RWPE1 (cell line): ENCODE results near the gene PNMT.

Experiments
- CTCF ChIA-PET: fragments of 350-600 bp; sonication (Branson Sonifier 250); formaldehyde crosslinking; extraction: SDS; loops from one replicate; lab custom pipeline; 2021; lab: Yijun Ruan, JAX
- POLR2A ChIA-PET: fragments of 400-600 bp; formaldehyde crosslinking; extraction: SDS; loops from one replicate; lab custom pipeline; 2020; ENCODE audit warnings: antibody characterized with exemption; ENCODE audit not compliant: low non-redundant PET; lab: Yijun Ruan, JAX
- DNase-seq: peaks from one replicate; pipeline ENCODE4 v3.0.0; 2012; ENCODE audit warnings: low spot score
- H3K27ac ChIP-seq: fragments of 450-650 bp; 2 replicates; pipeline ENCODE4 v1.5.1; 2017
- TF ChIP-seq, protein P1 (sequence below): fragments of 450-650 bp; conservative IDR thresholded peaks from 2 replicates; pipeline ENCODE4 v1.5.1; 2017; ENCODE audit warnings: low read depth, mild to moderate bottlenecking

Gene PNMT

DNA sequence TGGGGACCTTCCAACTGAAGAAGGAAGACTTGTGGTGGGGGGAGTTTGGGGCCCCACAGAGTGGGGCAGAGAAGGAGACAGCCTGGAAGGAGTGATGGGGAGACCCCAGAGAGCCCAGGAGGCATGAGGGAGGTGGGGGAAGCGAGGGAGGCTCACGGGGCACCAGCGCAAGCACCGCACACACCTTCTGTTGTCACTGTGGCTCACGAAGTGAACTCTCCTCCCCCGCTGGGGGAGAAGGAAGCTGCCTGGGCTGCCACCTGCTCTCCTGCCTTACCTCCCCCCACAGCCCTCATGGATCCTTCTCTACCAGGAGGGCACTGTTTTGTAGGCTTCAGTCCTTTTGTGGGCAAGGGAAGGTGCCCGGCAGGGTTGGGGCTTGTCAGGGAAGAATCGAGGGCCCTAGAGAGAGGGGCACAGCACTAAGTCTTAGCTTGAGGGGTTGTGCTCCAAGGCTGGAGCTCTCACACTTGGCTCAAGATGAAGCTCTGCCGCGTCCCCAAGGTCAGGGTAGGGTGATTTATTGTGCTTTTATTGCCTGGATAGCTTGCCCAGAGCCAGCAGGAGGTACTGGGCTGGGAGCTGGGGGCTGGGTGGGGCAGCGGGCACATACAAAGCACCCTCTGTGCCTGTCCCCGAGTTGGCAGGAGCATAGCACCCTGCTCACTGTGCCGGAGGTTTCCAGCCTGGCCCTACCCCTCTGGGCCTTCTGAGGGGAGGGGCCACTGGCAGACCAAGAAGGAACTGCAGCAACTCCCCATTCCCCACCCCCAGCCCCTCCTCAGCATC, 35.9 kb upstream of the PNMT start:
- no peak for DNase-seq
- ChIA-PET CTCF (interaction anchor here (1.1 to 5.2 kb wide), 3 partner anchors 9 to 36 kb away, joined by 3 to 66 read pairs (median 4); partner anchors contain the start of gene PNMT), POLR2A (no interaction called here)
- TF ChIP-seq, protein P1, sequence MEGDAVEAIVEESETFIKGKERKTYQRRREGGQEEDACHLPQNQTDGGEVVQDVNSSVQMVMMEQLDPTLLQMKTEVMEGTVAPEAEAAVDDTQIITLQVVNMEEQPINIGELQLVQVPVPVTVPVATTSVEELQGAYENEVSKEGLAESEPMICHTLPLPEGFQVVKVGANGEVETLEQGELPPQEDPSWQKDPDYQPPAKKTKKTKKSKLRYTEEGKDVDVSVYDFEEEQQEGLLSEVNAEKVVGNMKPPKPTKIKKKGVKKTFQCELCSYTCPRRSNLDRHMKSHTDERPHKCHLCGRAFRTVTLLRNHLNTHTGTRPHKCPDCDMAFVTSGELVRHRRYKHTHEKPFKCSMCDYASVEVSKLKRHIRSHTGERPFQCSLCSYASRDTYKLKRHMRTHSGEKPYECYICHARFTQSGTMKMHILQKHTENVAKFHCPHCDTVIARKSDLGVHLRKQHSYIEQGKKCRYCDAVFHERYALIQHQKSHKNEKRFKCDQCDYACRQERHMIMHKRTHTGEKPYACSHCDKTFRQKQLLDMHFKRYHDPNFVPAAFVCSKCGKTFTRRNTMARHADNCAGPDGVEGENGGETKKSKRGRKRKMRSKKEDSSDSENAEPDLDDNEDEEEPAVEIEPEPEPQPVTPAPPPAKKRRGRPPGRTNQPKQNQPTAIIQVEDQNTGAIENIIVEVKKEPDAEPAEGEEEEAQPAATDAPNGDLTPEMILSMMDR = no peak
- no peak overlapping the region for H3K27ac ChIP-seq

DNA sequence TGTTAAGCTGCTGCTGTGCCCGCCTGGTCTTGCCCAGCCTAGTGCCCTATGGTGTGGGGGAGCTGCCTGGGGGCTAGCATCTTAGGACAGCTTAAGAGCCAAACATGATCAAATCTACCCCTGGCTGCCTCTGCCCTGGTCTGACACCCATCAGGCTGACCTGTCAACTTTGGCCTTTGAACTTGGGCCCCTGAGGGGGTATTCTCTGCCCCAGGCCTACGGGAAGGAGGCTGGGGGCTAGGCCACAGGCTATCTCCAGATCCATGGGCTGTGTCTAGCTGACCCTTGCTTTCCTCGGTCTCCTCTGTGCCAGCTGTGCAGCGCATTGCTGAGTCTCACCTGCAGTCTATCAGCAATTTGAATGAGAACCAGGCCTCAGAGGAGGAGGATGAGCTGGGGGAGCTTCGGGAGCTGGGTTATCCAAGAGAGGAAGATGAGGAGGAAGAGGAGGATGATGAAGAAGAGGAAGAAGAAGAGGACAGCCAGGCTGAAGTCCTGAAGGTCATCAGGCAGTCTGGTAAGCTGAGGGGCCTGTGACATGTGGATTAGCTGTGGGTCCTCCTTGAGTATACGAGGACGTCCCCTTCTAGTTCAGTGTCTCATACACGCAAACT, 34.6 kb upstream of the PNMT start:
- TF ChIP-seq, protein P1 = no peak
- POLR2A ChIA-PET = no interaction called here
- peak overlapping the region; percentile 1; the same call in 1 of the 2 replicates for H3K27ac ChIP-seq
- no peak for DNase-seq
- CTCF ChIA-PET = interaction anchor here (0.6 to 5.2 kb wide), 7 partner anchors 10 to 161 kb away, joined by 3 to 66 read pairs (median 4); no protein-coding TSS in a partner anchor

DNA sequence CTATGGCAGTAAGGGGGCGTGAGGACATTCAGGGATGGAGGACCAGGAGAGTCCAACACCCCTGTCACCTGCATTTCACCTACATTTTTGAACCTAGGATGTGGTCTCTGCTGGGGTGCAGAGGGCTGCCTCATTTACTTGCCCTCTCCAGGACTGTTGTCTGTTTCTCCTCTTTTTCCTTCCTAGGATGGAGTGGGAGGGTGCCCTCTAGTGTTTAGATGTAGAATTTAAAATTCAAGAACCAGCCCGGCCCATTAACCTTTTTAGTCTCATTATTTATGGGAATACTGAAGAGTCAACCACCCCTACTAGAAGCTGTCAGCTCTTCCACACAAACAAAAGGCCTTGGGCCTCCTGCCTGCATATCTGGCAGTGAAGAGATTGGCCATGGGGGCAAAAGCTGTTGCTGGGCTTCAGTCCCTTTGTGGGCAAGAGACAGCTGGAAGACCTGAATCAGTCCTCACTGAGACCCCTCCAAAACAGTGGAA, 33.8 kb upstream of the PNMT start:
- ChIA-PET CTCF (interaction anchor here (0.6 to 5.2 kb wide), 13 partner anchors 11 to 514 kb away, joined by 3 to 66 read pairs (median 4); partner anchors contain the start of gene PNMT), POLR2A (no interaction called here)
- peak; percentile 58 for DNase-seq
- TF ChIP-seq, protein P1 = peak; percentile 86
- no peak overlapping the region; the same call in 1 of the 2 replicates for H3K27ac ChIP-seq

DNA sequence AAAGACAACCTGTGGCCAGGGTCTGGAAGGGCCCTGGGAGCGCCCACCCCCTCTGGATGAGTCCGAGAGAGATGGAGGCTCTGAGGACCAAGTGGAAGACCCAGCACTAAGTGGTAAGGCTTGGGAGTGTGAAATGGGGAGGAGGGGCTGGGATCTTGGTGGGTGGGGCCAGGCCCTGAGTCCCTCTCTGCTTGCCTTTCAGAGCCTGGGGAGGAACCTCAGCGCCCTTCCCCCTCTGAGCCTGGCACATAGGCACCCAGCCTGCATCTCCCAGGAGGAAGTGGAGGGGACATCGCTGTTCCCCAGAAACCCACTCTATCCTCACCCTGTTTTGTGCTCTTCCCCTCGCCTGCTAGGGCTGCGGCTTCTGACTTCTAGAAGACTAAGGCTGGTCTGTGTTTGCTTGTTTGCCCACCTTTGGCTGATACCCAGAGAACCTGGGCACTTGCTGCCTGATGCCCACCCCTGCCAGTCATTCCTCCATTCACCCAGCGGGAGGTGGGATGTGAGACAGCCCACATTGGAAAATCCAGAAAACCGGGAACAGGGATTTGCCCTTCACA, 32.6 kb upstream of the PNMT start:
- TF ChIP-seq, protein P1 = no peak
- peak overlapping the region; percentile 80 for H3K27ac ChIP-seq
- POLR2A ChIA-PET = no interaction called here

DNA sequence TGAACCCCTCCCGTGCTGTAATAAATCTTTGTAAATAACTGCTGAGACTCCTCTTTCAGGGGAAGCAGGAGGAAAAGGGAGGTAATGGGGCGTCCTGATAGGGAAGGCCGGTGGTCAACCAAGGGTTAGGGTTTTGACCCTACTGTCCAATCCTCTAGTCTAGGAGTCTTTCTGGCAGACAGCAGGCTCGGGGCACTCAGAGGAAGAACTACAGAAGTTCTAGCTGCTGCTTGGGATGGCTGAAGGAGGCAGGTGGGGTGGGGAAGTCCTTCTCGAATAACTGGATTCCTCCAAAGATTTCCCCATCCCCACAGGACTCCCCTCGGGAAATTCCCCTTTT, 31.7 kb upstream of the PNMT start:
- CTCF ChIA-PET = interaction anchor here (0.7 to 1.0 kb wide), 2 partner anchors 17 to 39 kb away, joined by 3 to 6 read pairs; no protein-coding TSS in a partner anchor

More for the DNA sequence above, 32.6 kb upstream of the PNMT start:
- CTCF ChIA-PET = interaction anchor here (0.7 to 5.2 kb wide), 4 partner anchors 12 to 88 kb away, joined by 3 to 66 read pairs (median 4); partner anchors contain the start of gene PNMT
- no peak for DNase-seq

More for the DNA sequence above, 31.7 kb upstream of the PNMT start:
- TF ChIP-seq, protein P1 = no peak
- H3K27ac ChIP-seq = peak overlapping the region; percentile 80
- no peak for DNase-seq
- POLR2A ChIA-PET = interaction anchor here (0.6 kb wide), 1 partner anchor 113 kb away, joined by 3 read pairs; no protein-coding TSS in a partner anchor
